A549 (cell line): ENCODE results near the gene NRXN2. TPM values are rescaled to one million over a fixed set of nuclear protein-coding genes. Genes with fewer than 3 reads are reported as not detected.

Source experiments
- ATAC-seq, 2 experiments: fragments of 200-7000 bp in 1 of 2; fragments of >200 bp in 1 of 2; cut with Nextera tagmentation in 1 of 2; cut with Tn5 transposase in 1 of 2; 3 replicates each; pipeline versions ENCODE4 v1.8.0 to v1.9.1; 2018 to 2020; ENCODE audit warnings: mild to moderate bottlenecking in 1 of 2, moderate library complexity in 1 of 2
- CTCF ChIA-PET: fragments of 300-600 bp; sonication (Branson Sonifier 250); formaldehyde crosslinking; extraction: SDS; loops from one replicate; lab custom pipeline; 2021; ENCODE audit warnings: antibody characterized with exemption, inconsistent platforms; lab: Yijun Ruan, JAX
- POLR2A ChIA-PET: fragments of 350-600 bp; formaldehyde crosslinking; extraction: SDS; loops from one replicate; lab custom pipeline; 2021; ENCODE audit warnings: antibody characterized with exemption, inconsistent platforms; lab: Yijun Ruan, JAX
- DNase-seq, 2 experiments: peaks; one replicate each; pipeline versions ENCODE4 v3.0.0 to v3.0.0-alpha.2; 2011 to 2016; ENCODE audit warnings: low read depth in 1 of 2, low spot score in 1 of 2
- FAIRE-seq: peaks from 2 replicates; lab custom pipeline; 2011; peaks lifted over from hg19 to GRCh38; lab: Jason Lieb, UNC
- H3K27ac ChIP-seq, 2 experiments: fragments of >200 bp; sonication (Bioruptor Twin); formaldehyde crosslinking; 3 replicates each; pipeline ENCODE4 v1.5.1; 2016 to 2017
- H3K4me1 ChIP-seq: fragments of >200 bp; sonication (Bioruptor Twin); formaldehyde crosslinking; 3 replicates; pipeline ENCODE4 v1.6.1; 2016
- H3K4me2 ChIP-seq: fragments of >200 bp; sonication (Bioruptor Twin); formaldehyde crosslinking; 3 replicates; pipeline ENCODE4 v1.6.1; 2016
- H3K4me3 ChIP-seq: fragments of >200 bp; sonication (Bioruptor Twin); formaldehyde crosslinking; 3 replicates; pipeline ENCODE4 v1.5.1; 2016
- H3K9me3 ChIP-seq: fragments of >200 bp; sonication (Bioruptor Twin); formaldehyde crosslinking; 3 replicates; pipeline ENCODE4 v1.6.1; 2016
- CEBPB ChIP-seq, 2 experiments: fragments of >200 bp in 1 of 2; sonication (Bioruptor Twin) in 1 of 2; formaldehyde crosslinking in 1 of 2; IDR thresholded peaks; 2 replicates each; pipeline ENCODE4 v1.6.1; 2012 to 2016
- CTCF ChIP-seq: fragments of >200 bp; sonication (Bioruptor Twin); formaldehyde crosslinking; IDR thresholded peaks from 3 replicates; pipeline ENCODE4 v1.5.1; 2016
- EP300 ChIP-seq, 2 experiments: fragments of >200 bp; sonication (Bioruptor Twin); formaldehyde crosslinking; IDR thresholded peaks; 2 replicates in 1 of 2; 3 replicates in 1 of 2; pipeline ENCODE4 v1.6.1; 2016 to 2017
- ESRRA ChIP-seq: fragments of 150-350 bp; IDR thresholded peaks from 2 replicates; pipeline ENCODE4 v1.6.1; 2014; ENCODE audit warnings: mild to moderate bottlenecking, low read length, borderline replicate concordance
- GATA3 ChIP-seq: IDR thresholded peaks from 2 replicates; pipeline ENCODE4 v1.6.1; 2012; ENCODE audit warnings: borderline replicate concordance
- HOXB5 ChIP-seq: fragments of 250-450 bp; sonication (Bioruptor Pico); IDR thresholded peaks from 2 replicates; pipeline ENCODE4 v1.5.0; 2020; ENCODE audit warnings: mild to moderate bottlenecking, moderate library complexity
- JUN ChIP-seq, 2 experiments: fragments of >200 bp; sonication (Bioruptor Twin); formaldehyde crosslinking; IDR thresholded peaks; 2 replicates in 1 of 2; 3 replicates in 1 of 2; pipeline ENCODE4 v1.6.1; 2016 to 2017
- MAZ ChIP-seq: fragments of 150-350 bp; IDR thresholded peaks from 2 replicates; pipeline ENCODE4 v1.6.1; 2014; ENCODE audit warnings: antibody characterized with exemption, low read depth, low read length, borderline replicate concordance
- RAD21 ChIP-seq, 2 experiments: fragments of >200 bp in 1 of 2; sonication (Bioruptor Twin) in 1 of 2; formaldehyde crosslinking in 1 of 2; IDR thresholded peaks in 1 of 2; conservative IDR thresholded peaks in 1 of 2; 2 replicates in 1 of 2; 3 replicates in 1 of 2; pipeline ENCODE4 v1.6.1; 2012 to 2018; ENCODE audit warnings: inconsistent platforms in 1 of 2
- REST ChIP-seq: fragments of 200-600 bp; sonication (generic); IDR thresholded peaks from 2 replicates; pipeline ENCODE4 v1.6.1; 2016; ENCODE audit warnings: antibody characterized with exemption, mild to moderate bottlenecking, moderate library complexity
- SMC3 ChIP-seq: fragments of >200 bp; sonication (Bioruptor Twin); formaldehyde crosslinking; IDR thresholded peaks from 3 replicates; pipeline ENCODE4 v1.6.1; 2018; ENCODE audit warnings: inconsistent platforms
- SREBF2 ChIP-seq: fragments of 450-650 bp; IDR thresholded peaks from 2 replicates; pipeline ENCODE4 v1.6.1; 2014; ENCODE audit warnings: mild to moderate bottlenecking, moderate library complexity
- TP53 ChIP-seq: fragments of 250-450 bp; sonication (Bioruptor Pico); IDR thresholded peaks from 2 replicates; pipeline ENCODE4 v1.5.0; 2021; ENCODE audit warnings: mild to moderate bottlenecking, moderate library complexity
- USF2 ChIP-seq: fragments of 450-650 bp; IDR thresholded peaks from 2 replicates; pipeline ENCODE4 v1.6.1; 2014; ENCODE audit warnings: antibody characterized with exemption
- ZSCAN20 ChIP-seq: fragments of 250-450 bp; sonication (Bioruptor Pico); IDR thresholded peaks from 2 replicates; pipeline ENCODE4 v1.8.0; 2022; ENCODE audit warnings: mild to moderate bottlenecking, moderate library complexity
- WGBS: methylation state at CpG from one replicate; pipeline ENCODE4 v1.1.6; 2017; ENCODE audit errors: missing lambda C conversion rate; 5-methylcytosine and 5-hydroxymethylcytosine counted together
- polyA plus RNA-seq, 4 experiments: library from polyadenylated mRNA; depleted of rRNA in 3 of 4; stranded (reverse); fragments of >200 nt; fragmentation: RNase III in 1 of 4; extraction: RNeasy Plus Mini Kit Qiagen cat#74134 plus additional on column Dnase treatment in 1 of 4; gene quantifications; 2 replicates in 3 of 4; 3 replicates in 1 of 4; pipeline ENCODE4 v1.2.3, GENCODE V29; 2011 to 2017

The NRXN2 gene
- polyA plus RNA-seq, 2 of the 4 experiments (the other 2 are of a cell fraction), result 0.04 TPM; not detected in 1

- H3K9me3 ChIP-seq, result no peaks in the 10 kb centered on the region
- no peak for TF ChIP-seq HOXB5 (CRISPR knock-in tag)
- TF ChIP-seq CEBPB (IDR thresholded peaks at IDR 0.05), result no peak
- TF ChIP-seq ZSCAN20 (CRISPR knock-in tag), result no peak
- no peak for TF ChIP-seq MAZ
- TF ChIP-seq ESRRA, result no peak
- TF ChIP-seq TP53 (CRISPR knock-in tag), result no peak
- peak in 1 of 2 experiments; percentile 42; a peak in 2 of 5 replicates for TF ChIP-seq RAD21 (conservative IDR thresholded peaks at IDR 0.05 in 1 of 2, IDR thresholded peaks at IDR 0.05 in 1 of 2)
- 0 out of 3 replicates have a peak, but pooled peaks have one; percentile 9 for TF ChIP-seq SMC3
- no peak for TF ChIP-seq SREBF2
- TF ChIP-seq CTCF, result peak; percentile 23; the same call in 1 of the 3 replicates
- no peak for TF ChIP-seq USF2
- no peak for TF ChIP-seq REST
- TF ChIP-seq JUN (IDR thresholded peaks at IDR 0.05), result no peak
- TF ChIP-seq EP300 (IDR thresholded peaks at IDR 0.05), result no peak
- TF ChIP-seq, all 56 proteins: peak for 3
- Histone ChIP-seq H3K4me1 (peaks cover 3% of the 10 kb centered on the region; the same call in 2 of the 3 replicates), H3K4me3 (no peak overlapping the region), H3K4me2 (no peak overlapping the region), H3K27ac (no peak overlapping the region)
- FAIRE-seq (no peak), ATAC-seq (peak in 1 of 2 experiments; percentile 61; a peak in 3 of 6 replicates), DNase-seq (peak; percentile 50 to 63)
- WGBS, result 47% methylated on average over 18 of the region's 18 CpGs
- POLR2A ChIA-PET, result interaction anchor here (1.0 kb wide), 1 partner anchor 38 kb away, joined by 3 read pairs; no protein-coding TSS in a partner anchor
- CTCF ChIA-PET, result interaction anchor here (0.6 to 13.7 kb wide), 25 partner anchors 8 to 298 kb away, joined by 3 to 255 read pairs (median 6); no protein-coding TSS in a partner anchor
These were observed 72.0 kb downstream of the NRXN2 start for GRCh38 chr11:64650923-64651523.

GRCh38 chr11:64649291-64649697 lies 73.7 kb downstream of the NRXN2 start:
- TF ChIP-seq CTCF, result peak; percentile 49
- TF ChIP-seq SMC3, result peak; percentile 58
- no peak for TF ChIP-seq GATA3
- TF ChIP-seq RAD21 (conservative IDR thresholded peaks at IDR 0.05 in 1 of 2, IDR thresholded peaks at IDR 0.05 in 1 of 2), result peak; percentile 70 to 72
- no peak overlapping the region for H3K27ac ChIP-seq
- POLR2A ChIA-PET, result no interaction called here
- H3K4me3 ChIP-seq, result no peak overlapping the region
- CTCF ChIA-PET, result interaction anchor here (0.5 to 13.7 kb wide), 15 partner anchors 10 to 296 kb away, joined by 3 to 255 read pairs (median 8); no protein-coding TSS in a partner anchor
- H3K4me2 ChIP-seq, result no peak overlapping the region
- H3K9me3 ChIP-seq, result no peaks in the 10 kb centered on the region
- no peaks in the 10 kb centered on the region for H3K4me1 ChIP-seq
- DNase-seq, result peak; percentile 39 to 48
- FAIRE-seq, result no peak
- peak in 1 of 2 experiments; percentile 12; a peak in 3 of 6 replicates for ATAC-seq
- 50% methylated on average over 2 of the region's 6 CpGs for WGBS
